Suprapubic skin (tissue), 4 donors: ENCODE data around the gene CDK8. TPM values are rescaled to one million over a fixed set of nuclear protein-coding genes. Genes with fewer than 3 reads are reported as not detected.

Experiments
- DNase-seq, 2 donors: peaks; one replicate each; pipeline ENCODE4 v3.0.0-alpha.2; 2019; ENCODE audit warnings: low spot score in 2 of 2
- H3K27ac ChIP-seq: fragments of 200-600 bp; sonication (generic); one replicate; pipeline ENCODE4 v1.5.1; 2019
- H3K27me3 ChIP-seq: fragments of 200-600 bp; sonication (generic); one replicate; pipeline ENCODE4 v1.5.1; 2019
- H3K36me3 ChIP-seq: fragments of 200-600 bp; sonication (generic); one replicate; pipeline ENCODE4 v1.5.1; 2019
- H3K4me1 ChIP-seq: fragments of 200-600 bp; sonication (generic); one replicate; pipeline ENCODE4 v1.5.1; 2019
- H3K4me3 ChIP-seq: fragments of 200-600 bp; sonication (generic); one replicate; pipeline ENCODE4 v1.5.1; 2019; ENCODE audit warnings: mild to moderate bottlenecking
- H3K9me3 ChIP-seq: fragments of 200-600 bp; sonication (generic); one replicate; pipeline ENCODE4 v1.5.1; 2019
- EP300 ChIP-seq: sonication (generic); formaldehyde crosslinking; IDR thresholded peaks from one replicate; pipeline ENCODE4 v1.6.1; 2017; ENCODE audit warnings: antibody characterized with exemption
- POLR2A ChIP-seq, 2 donors: fragments of 450-650 bp; IDR thresholded peaks; one replicate each; pipeline ENCODE4 v1.6.1; 2017; ENCODE audit warnings: antibody characterized with exemption in 2 of 2, mild to moderate bottlenecking in 2 of 2, moderate library complexity in 2 of 2
- POLR2AphosphoS5 ChIP-seq, 3 donors: sonication (generic); formaldehyde crosslinking; IDR thresholded peaks; one replicate each; pipeline ENCODE4 v1.6.1; 2017; ENCODE audit warnings: antibody characterized with exemption in 3 of 3
- WGBS: methylation state at CpG from one replicate; pipeline ENCODE4 v1.1.5; 2018; 5-methylcytosine and 5-hydroxymethylcytosine counted together
- total RNA-seq, 4 donors: library from RNA; depleted of rRNA; stranded (reverse); fragments of >200 nt; gene quantifications; one replicate each; pipeline ENCODE4 v1.1.0, GENCODE V29; 2016
- TF ChIP-seq, protein P1 (sequence below), 2 donors: fragments of 200-600 bp in 1 of 2; fragments of 450-650 bp in 1 of 2; sonication (generic) in 1 of 2; IDR thresholded peaks; one replicate each; pipeline ENCODE4 v1.5.1; 2016 to 2019; ENCODE audit warnings: antibody characterized with exemption in 2 of 2, mild to moderate bottlenecking in 1 of 2, moderate library complexity in 1 of 2

CDK8 gene
- total RNA-seq, 4 donors from 2014 or later, result 9.8 to 13.3 (median 12.5) TPM

DNA sequence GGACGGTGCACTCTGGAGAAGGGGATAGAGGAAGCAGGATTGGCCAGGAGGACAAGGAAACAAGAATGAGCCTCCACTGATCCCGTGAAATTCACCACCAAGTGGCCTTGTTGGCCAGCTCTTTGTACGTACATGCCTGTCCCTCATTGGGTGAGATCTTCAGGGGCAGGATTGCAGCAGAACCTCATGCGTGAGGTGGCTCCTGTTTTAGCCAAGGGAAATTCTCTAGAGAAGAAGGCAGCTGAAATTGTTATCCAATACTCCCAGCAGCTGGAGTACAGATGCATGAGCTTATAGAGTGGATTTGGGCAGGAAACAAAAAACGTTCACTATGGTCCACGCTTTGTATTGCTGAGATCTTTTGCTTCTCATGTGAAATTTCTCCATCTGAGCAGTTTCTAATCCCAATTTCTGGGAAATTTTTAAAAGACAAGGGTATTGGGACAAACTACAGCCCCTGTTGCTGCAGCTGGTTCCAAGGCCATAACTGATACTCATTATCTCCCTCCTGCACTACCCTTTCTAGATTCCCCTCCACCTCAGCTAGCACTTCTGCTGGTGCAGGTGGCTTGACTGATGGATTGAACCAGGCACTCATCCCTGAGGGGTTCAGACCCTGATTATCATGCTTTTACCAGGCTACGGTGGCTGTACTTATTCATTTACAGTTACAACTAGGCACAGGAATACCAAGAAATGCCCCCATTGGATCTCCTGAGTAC lies 27.9 kb upstream of the CDK8 start:
- H3K27ac ChIP-seq, result no peak overlapping the region
- TF ChIP-seq POLR2A (IDR thresholded peaks at IDR 0.05), result no peak
- TF ChIP-seq, protein P1, sequence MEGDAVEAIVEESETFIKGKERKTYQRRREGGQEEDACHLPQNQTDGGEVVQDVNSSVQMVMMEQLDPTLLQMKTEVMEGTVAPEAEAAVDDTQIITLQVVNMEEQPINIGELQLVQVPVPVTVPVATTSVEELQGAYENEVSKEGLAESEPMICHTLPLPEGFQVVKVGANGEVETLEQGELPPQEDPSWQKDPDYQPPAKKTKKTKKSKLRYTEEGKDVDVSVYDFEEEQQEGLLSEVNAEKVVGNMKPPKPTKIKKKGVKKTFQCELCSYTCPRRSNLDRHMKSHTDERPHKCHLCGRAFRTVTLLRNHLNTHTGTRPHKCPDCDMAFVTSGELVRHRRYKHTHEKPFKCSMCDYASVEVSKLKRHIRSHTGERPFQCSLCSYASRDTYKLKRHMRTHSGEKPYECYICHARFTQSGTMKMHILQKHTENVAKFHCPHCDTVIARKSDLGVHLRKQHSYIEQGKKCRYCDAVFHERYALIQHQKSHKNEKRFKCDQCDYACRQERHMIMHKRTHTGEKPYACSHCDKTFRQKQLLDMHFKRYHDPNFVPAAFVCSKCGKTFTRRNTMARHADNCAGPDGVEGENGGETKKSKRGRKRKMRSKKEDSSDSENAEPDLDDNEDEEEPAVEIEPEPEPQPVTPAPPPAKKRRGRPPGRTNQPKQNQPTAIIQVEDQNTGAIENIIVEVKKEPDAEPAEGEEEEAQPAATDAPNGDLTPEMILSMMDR (IDR thresholded peaks at IDR 0.05), result no peak
- no peak for TF ChIP-seq POLR2AphosphoS5 (IDR thresholded peaks at IDR 0.05)
- TF ChIP-seq EP300, result no peak
- no peak overlapping the region for H3K4me3 ChIP-seq
- peaks cover 7% of the 10 kb centered on the region for H3K4me1 ChIP-seq
- H3K27me3 ChIP-seq, result no peaks in the 10 kb centered on the region
- WGBS, result 64% methylated on average over 7 of the region's 7 CpGs
- no peaks in the 10 kb centered on the region for H3K9me3 ChIP-seq
- no peak for DNase-seq
- H3K36me3 ChIP-seq, result no peaks in the 10 kb centered on the region

DNA sequence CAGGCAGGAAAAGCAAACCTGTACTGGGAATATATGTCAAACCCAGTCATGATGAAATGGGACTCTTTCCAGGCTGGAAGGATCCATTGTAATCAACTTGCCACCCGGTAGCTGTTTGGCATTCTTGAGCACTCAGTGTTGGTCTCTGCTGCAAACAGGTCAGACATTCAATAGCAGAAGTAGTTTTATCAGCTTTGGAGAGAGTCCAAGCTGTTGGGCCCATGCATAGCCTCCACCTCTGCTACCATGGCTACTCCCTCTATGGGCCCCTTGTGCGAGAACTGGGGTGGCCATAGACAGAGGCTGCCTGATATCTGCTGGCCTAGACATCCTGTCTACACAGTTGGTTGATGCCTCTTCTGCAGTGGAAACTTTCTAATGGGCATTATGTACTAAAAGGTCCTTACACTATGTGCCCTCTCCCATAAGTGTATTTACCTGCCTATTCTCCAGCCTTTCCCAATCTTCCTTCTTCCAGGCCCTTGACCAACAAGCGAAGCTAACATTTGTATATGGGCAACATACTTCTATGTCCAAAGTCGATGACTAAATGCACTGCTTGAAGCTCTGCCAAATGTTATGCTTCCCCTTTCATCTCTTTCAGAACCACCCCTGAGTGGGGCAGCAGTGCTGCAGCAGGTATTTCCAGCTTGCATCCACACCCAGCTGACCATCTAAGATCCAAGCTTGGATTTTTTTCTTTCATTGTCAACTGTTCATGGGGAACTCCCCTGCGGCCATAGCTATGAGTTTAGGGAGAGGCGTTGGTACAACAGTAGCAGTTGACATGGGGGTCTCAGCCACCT lies 26.6 kb upstream of the CDK8 start:
- Histone ChIP-seq H3K27me3 (no peaks in the 10 kb centered on the region), H3K4me1 (peaks cover 4% of the 10 kb centered on the region), H3K4me3 (no peak overlapping the region), H3K36me3 (no peaks in the 10 kb centered on the region), H3K27ac (no peak overlapping the region), H3K9me3 (no peaks in the 10 kb centered on the region)
- no peak for DNase-seq
- WGBS, result 84% methylated on average over 5 of the region's 6 CpGs
- no peak for TF ChIP-seq POLR2A (IDR thresholded peaks at IDR 0.05)
- no peak for TF ChIP-seq EP300
- TF ChIP-seq, protein P1 (IDR thresholded peaks at IDR 0.05), result no peak
- no peak for TF ChIP-seq POLR2AphosphoS5 (IDR thresholded peaks at IDR 0.05)

DNA sequence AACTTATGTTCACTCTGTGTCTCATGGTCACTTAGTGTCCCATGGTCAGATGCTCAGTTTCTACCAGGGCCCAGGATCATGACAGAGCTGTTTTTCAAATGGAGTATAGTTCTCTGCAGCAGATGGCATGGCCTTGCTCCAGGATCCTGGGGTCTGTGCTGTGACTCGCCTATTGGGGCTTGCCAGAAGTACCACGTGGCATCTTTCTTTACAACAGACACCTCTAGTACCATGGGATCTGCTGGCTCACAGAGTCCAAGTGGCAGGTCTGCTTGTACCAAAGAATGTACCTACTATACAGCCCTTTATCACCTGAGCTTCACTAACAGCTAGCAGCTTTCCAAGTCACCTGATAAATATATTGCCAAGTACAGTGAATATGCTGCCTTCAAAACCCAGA lies 25.8 kb upstream of the CDK8 start:
- H3K9me3 ChIP-seq, result no peaks in the 10 kb centered on the region
- H3K27me3 ChIP-seq, result no peaks in the 10 kb centered on the region
- H3K4me3 ChIP-seq, result no peak overlapping the region
- no peaks in the 10 kb centered on the region for H3K4me1 ChIP-seq
- H3K36me3 ChIP-seq, result no peaks in the 10 kb centered on the region
- TF ChIP-seq EP300, result no peak
- no peak for TF ChIP-seq POLR2AphosphoS5 (IDR thresholded peaks at IDR 0.05)
- no peak for TF ChIP-seq POLR2A (IDR thresholded peaks at IDR 0.05)
- TF ChIP-seq, protein P1 (IDR thresholded peaks at IDR 0.05), result no peak
- no peak overlapping the region for H3K27ac ChIP-seq
- WGBS, result 69% methylated on average over 2 of the region's 2 CpGs
- no peak for DNase-seq

DNA sequence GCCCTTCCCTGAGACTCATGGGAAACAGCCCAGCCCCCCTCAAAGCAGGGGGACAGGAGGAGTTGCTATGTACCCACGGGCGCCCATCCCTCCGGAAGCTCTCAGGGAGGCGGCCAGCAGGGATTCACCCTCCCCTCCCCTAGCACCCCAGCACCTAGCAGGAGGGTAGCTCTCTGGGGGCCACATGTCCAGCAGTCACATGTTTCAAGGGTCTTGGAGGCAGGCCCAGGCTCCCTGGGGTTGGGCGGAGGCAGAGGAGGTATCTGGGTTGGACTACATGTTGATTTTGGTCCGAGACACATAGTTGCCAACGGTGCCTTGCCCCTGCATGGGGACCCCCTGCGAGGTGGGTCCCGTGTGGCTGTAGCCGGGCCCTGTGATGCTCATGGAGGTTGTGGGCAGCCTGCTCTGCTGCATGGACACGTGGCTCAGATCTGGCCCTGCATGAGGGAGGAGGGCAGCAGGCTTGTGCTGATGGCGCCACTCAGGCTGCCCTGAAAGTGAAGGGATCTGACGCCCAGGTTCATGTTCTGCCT lies 24.8 kb upstream of the CDK8 start:
- Histone ChIP-seq H3K9me3 (no peaks in the 10 kb centered on the region), H3K27ac (no peak overlapping the region), H3K4me1 (no peaks in the 10 kb centered on the region), H3K4me3 (no peak overlapping the region), H3K36me3 (no peaks in the 10 kb centered on the region), H3K27me3 (no peaks in the 10 kb centered on the region)
- TF ChIP-seq EP300, result no peak
- no peak for TF ChIP-seq POLR2AphosphoS5 (IDR thresholded peaks at IDR 0.05)
- TF ChIP-seq, protein P1 (IDR thresholded peaks at IDR 0.05), result no peak
- TF ChIP-seq POLR2A (IDR thresholded peaks at IDR 0.05), result no peak
- 71% methylated on average over 4 of the region's 13 CpGs for WGBS
- DNase-seq, result no peak

DNA sequence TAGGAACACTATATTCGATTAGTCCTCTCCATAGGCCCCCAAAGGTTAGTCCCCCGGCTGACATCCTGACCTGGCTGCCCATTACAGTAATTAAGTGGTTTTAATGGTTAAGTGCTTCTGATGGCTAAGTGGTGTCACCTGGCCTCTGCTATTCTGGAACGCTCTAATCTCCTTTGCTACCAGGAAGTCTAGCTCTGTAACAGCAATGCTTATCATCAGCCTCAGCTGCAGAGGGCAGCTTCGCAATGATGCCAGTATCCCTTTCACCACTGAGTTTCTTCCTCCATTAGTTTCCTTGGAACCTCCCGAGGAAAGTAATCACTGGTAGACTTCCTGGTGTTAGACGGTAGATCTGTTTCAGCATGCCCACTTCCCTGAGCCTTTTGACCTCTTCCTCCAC lies 23.2 kb upstream of the CDK8 start:
- H3K27me3 ChIP-seq, result no peaks in the 10 kb centered on the region
- no peak for DNase-seq
- H3K36me3 ChIP-seq, result no peaks in the 10 kb centered on the region
- no peak overlapping the region for H3K27ac ChIP-seq
- no peak overlapping the region for H3K4me3 ChIP-seq
- WGBS, result 84% methylated on average over 6 of the region's 6 CpGs
- no peaks in the 10 kb centered on the region for H3K4me1 ChIP-seq
- no peaks in the 10 kb centered on the region for H3K9me3 ChIP-seq
- no peak for TF ChIP-seq POLR2AphosphoS5 (IDR thresholded peaks at IDR 0.05)
- TF ChIP-seq EP300, result no peak
- TF ChIP-seq, protein P1 (IDR thresholded peaks at IDR 0.05), result no peak
- TF ChIP-seq POLR2A (IDR thresholded peaks at IDR 0.05), result no peak
